OCI-LY1 (cell line): ENCODE results near the gene LRP8.

ENCODE experiments used
- H2AFZ ChIP-seq: fragments of 200-600 bp; sonication (generic), shearing (Covaris generic); 2 replicates; pipeline ENCODE4 v1.6.0; 2014; ENCODE audit warnings: antibody characterized with exemption, mild to moderate bottlenecking, low read length
- H3F3A ChIP-seq: fragments of 200-600 bp; sonication (generic), shearing (Covaris generic); 2 replicates; pipeline ENCODE4 v1.6.0; 2014; ENCODE audit warnings: mild to moderate bottlenecking, antibody characterized with exemption, low read length, moderate library complexity; ENCODE audit not compliant: insufficient read depth
- H3K27ac ChIP-seq: fragments of 200-600 bp; sonication (generic); 2 replicates; pipeline ENCODE4 v1.5.1; 2014; ENCODE audit warnings: low read length, mixed run types, mild to moderate bottlenecking, low read depth; ENCODE audit not compliant: poor library complexity, severe bottlenecking
- H3K27me3 ChIP-seq: fragments of 200-600 bp; sonication (generic); 2 replicates; pipeline ENCODE4 v1.6.0; 2014; ENCODE audit warnings: antibody characterized with exemption, mild to moderate bottlenecking, low read length, moderate library complexity; ENCODE audit not compliant: insufficient read depth
- H3K36me3 ChIP-seq: fragments of 200-600 bp; sonication (generic); 2 replicates; pipeline ENCODE4 v1.6.1; 2014; ENCODE audit warnings: mild to moderate bottlenecking, antibody characterized with exemption, low read length, moderate library complexity, mixed read lengths; ENCODE audit not compliant: insufficient read depth
- H3K4me1 ChIP-seq: fragments of 200-600 bp; sonication (generic); 2 replicates; pipeline ENCODE4 v1.5.1; 2014; ENCODE audit warnings: mild to moderate bottlenecking, low read length, moderate library complexity; ENCODE audit not compliant: insufficient read depth, severe bottlenecking
- H3K4me2 ChIP-seq: fragments of 200-600 bp; sonication (generic), shearing (Covaris generic); 2 replicates; pipeline ENCODE4 v1.6.1; 2014; ENCODE audit warnings: low read length
- H3K4me3 ChIP-seq: fragments of 200-600 bp; sonication (generic); 2 replicates; pipeline ENCODE4 v1.5.1; 2014; ENCODE audit warnings: low read length, low read depth, mild to moderate bottlenecking, mixed read lengths; ENCODE audit not compliant: poor library complexity, severe bottlenecking
- H3K79me2 ChIP-seq: fragments of 200-600 bp; shearing (Covaris generic); 2 replicates; pipeline ENCODE4 v1.6.1; 2016; ENCODE audit warnings: mixed run types, low read length, mixed read lengths; ENCODE audit not compliant: insufficient read depth
- H3K9ac ChIP-seq: fragments of 200-600 bp; sonication (generic), shearing (Covaris generic); 2 replicates; pipeline ENCODE4 v1.6.1; 2014; ENCODE audit warnings: mild to moderate bottlenecking, low read length, mixed read lengths
- H3K9me2 ChIP-seq: fragments of 200-600 bp; sonication (generic), shearing (Covaris generic); 2 replicates; pipeline ENCODE4 v1.6.1; 2014; ENCODE audit warnings: low read depth, mild to moderate bottlenecking, low read length, mixed read lengths
- H3K9me3 ChIP-seq: fragments of 200-600 bp; shearing (Covaris generic); 2 replicates; pipeline ENCODE4 v1.6.1; 2014; ENCODE audit warnings: low read length, mixed read lengths
- H4K20me1 ChIP-seq: fragments of 200-600 bp; sonication (generic), shearing (Covaris generic); 2 replicates; pipeline ENCODE4 v1.6.0; 2016; ENCODE audit warnings: mild to moderate bottlenecking, low read length; ENCODE audit not compliant: insufficient read depth
- CTCF ChIP-seq: fragments of 200-600 bp; sonication (generic), shearing (Covaris generic); IDR thresholded peaks from 2 replicates; pipeline ENCODE4 v1.5.1; 2017; ENCODE audit warnings: mild to moderate bottlenecking, antibody characterized with exemption, low read length, moderate library complexity, mixed read lengths
- EZH2 ChIP-seq: fragments of 200-600 bp; sonication (generic), shearing (Covaris generic); IDR thresholded peaks from 2 replicates; pipeline ENCODE4 v1.8.0; 2017; ENCODE audit warnings: borderline replicate concordance, mixed run types, mild to moderate bottlenecking, antibody characterized with exemption, low read length, moderate library complexity, mixed read lengths

Gene LRP8

GRCh38 chr1:53368314-53369033, 40.6 kb upstream of the LRP8 start:
- Histone ChIP-seq H3K4me2 (peak overlapping the region; percentile 78), H3K9me2 (no peaks in the 10 kb centered on the region), H3K36me3 (no peaks in the 10 kb centered on the region), H3K4me1 (peaks cover 31% of the 10 kb centered on the region), H3K79me2 (no peaks in the 10 kb centered on the region), H4K20me1 (no peaks in the 10 kb centered on the region), H3F3A (no peaks in the 10 kb centered on the region), H3K9me3 (no peaks in the 10 kb centered on the region), H3K4me3 (peak overlapping the region; percentile 72), H2AFZ (peak overlapping the region; percentile 9), H3K9ac (peak overlapping the region; percentile 76; the same call in 1 of the 2 replicates), H3K27ac (peak overlapping the region; percentile 78), H3K27me3 (no peaks in the 10 kb centered on the region; the same call in 1 of the 2 replicates)
- TF ChIP-seq EZH2 (no peak), CTCF (no peak)

- Histone ChIP-seq H3K36me3 (no peaks in the 10 kb centered on the region), H3K79me2 (no peaks in the 10 kb centered on the region), H4K20me1 (no peaks in the 10 kb centered on the region), H3K27me3 (no peaks in the 10 kb centered on the region), H3K9me3 (no peaks in the 10 kb centered on the region), H3K4me1 (peaks cover 31% of the 10 kb centered on the region), H3K9me2 (no peaks in the 10 kb centered on the region), H3K4me2 (peak overlapping the region; percentile 78), H2AFZ (peak overlapping the region; percentile 9; the same call in 1 of the 2 replicates), H3K9ac (peak overlapping the region; percentile 76), H3K27ac (peak overlapping the region; percentile 78), H3F3A (no peaks in the 10 kb centered on the region), H3K4me3 (peak overlapping the region; percentile 72)
- no peak for TF ChIP-seq EZH2
- TF ChIP-seq CTCF: no peak
These were observed 39.8 kb upstream of the LRP8 start for GRCh38 chr1:53367503-53368313.

GRCh38 chr1:53366901-53367502, 39.1 kb upstream of the LRP8 start:
- H3K4me1 ChIP-seq: peaks cover 31% of the 10 kb centered on the region

More at GRCh38 chr1:53366901-53367502, 39.1 kb upstream of the LRP8 start:
- TF ChIP-seq EZH2 (no peak), CTCF (no peak)
- Histone ChIP-seq H3K4me2 (peak overlapping the region; percentile 78), H3K27ac (peak overlapping the region; percentile 78), H3K9ac (peak overlapping the region; percentile 76), H3K27me3 (no peaks in the 10 kb centered on the region), H2AFZ (no peak overlapping the region), H3K4me3 (peak overlapping the region; percentile 72), H3K36me3 (no peaks in the 10 kb centered on the region), H4K20me1 (no peaks in the 10 kb centered on the region), H3K79me2 (no peaks in the 10 kb centered on the region), H3F3A (no peaks in the 10 kb centered on the region), H3K9me3 (no peaks in the 10 kb centered on the region), H3K9me2 (no peaks in the 10 kb centered on the region)
